ENCODE results near the gene DEFB132.

The DEFB132 gene

DNA sequence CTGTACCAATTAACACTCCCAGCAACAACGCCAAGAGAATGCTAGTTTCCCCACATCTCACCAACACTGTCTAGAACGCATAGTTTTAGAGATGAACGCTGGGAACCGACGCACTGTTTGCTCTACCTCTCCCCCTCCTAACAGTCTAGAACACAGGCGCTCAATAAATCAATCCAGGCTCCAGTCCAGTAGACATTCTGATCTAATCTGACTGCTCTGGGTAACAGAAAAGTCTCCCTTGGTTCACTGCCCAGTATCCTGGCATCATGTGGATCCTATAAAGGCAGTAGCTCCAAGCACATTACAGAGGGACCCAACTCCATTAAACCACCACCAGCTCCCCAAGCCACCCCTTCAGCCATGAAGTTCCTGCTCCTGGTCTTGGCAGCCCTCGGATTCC, at the start of gene DEFB132:
TSS of gene DEFB132 (plus strand) at position 306 of the 400 bp plus-strand sequence. CDS start at position 361, 55 bp downstream.
- H3K4me3 ChIP-seq (replicated peaks in 1 of 2; ENCODE audit: low read depth in 2 of 2, low read length in 2 of 2): no peak within 1 kb of the TSS
- TF ChIP-seq, protein P1, sequence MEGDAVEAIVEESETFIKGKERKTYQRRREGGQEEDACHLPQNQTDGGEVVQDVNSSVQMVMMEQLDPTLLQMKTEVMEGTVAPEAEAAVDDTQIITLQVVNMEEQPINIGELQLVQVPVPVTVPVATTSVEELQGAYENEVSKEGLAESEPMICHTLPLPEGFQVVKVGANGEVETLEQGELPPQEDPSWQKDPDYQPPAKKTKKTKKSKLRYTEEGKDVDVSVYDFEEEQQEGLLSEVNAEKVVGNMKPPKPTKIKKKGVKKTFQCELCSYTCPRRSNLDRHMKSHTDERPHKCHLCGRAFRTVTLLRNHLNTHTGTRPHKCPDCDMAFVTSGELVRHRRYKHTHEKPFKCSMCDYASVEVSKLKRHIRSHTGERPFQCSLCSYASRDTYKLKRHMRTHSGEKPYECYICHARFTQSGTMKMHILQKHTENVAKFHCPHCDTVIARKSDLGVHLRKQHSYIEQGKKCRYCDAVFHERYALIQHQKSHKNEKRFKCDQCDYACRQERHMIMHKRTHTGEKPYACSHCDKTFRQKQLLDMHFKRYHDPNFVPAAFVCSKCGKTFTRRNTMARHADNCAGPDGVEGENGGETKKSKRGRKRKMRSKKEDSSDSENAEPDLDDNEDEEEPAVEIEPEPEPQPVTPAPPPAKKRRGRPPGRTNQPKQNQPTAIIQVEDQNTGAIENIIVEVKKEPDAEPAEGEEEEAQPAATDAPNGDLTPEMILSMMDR (IDR thresholded peaks at IDR 0.05; ENCODE audit: low read depth, low read length): no peak
- no peak for DNase-seq (ENCODE audit: low read depth in 2 of 2)

- DNase-seq (ENCODE audit: low read depth in 2 of 2): peak; percentile 83 to 84
- H3K4me3 ChIP-seq (replicated peaks in 1 of 2; ENCODE audit: low read depth in 2 of 2, low read length in 2 of 2): no peak overlapping the region
- TF ChIP-seq, protein P1 (IDR thresholded peaks at IDR 0.05; ENCODE audit: low read depth, low read length): peak; percentile 76
Observed at GRCh38 chr20:208942-209566, 48.5 kb upstream of the DEFB132 start.

DNA sequence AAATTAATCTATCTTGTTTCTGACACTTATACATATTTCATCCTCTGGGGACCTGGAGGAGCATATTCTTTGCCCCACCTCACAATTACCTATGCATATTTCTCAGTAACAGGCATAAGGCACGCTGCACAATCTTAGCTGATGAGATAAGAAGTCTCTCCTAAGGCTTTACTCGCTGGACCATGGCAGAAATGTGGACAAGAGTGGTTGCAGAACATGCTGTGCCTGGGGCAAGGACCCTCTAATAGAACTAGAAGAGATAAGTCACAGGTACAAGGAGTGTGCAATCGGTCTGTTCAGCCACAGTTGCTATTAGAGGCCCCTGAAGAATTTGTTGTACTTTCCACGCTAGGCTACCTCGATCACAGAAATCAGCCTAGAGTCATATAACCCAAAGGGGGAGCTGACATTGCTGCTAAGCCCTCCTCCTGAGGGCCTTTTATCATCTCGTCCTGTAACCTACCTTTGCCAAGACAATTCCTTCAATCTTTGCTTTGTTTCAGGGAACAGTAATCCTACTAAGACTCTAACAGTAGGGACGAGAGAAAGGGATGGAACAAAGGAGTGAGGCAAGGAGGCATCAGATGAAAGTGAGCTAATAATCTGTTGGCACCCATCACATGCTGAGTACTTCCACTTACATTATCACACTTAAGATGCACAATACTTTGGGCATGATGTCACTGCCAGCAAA, 46.6 kb upstream of the DEFB132 start:
- TF ChIP-seq, protein P1 (IDR thresholded peaks at IDR 0.05; ENCODE audit: low read depth, low read length): no peak
- H3K4me3 ChIP-seq (replicated peaks in 1 of 2; ENCODE audit: low read depth in 2 of 2, low read length in 2 of 2): no peak overlapping the region
- no peak for DNase-seq (ENCODE audit: low read depth in 2 of 2)

DNA sequence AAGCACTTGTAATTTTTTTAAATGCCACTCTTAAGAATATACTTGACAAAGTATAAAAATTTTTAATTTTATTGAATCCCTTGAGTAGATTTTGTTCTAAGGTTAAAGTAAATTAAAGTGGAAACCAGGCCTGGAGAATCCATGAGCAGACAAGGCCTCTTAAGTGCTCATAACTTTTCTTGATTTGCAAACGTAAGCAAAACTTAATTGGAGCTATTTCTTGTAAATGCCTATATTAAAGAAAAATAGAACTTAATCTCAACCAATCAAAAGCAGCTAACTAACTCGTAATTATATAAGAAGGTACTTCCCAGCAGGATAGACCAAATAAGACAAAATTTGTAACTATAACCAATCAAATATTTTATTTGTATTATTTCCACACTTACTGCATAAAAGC, 43.1 kb upstream of the DEFB132 start:
- TF ChIP-seq, protein P1 (IDR thresholded peaks at IDR 0.05; ENCODE audit: low read depth, low read length): no peak
- H3K4me3 ChIP-seq (replicated peaks in 1 of 2; ENCODE audit: low read depth in 2 of 2, low read length in 2 of 2): no peak overlapping the region
- no peak for DNase-seq (ENCODE audit: low read depth in 2 of 2)

DNA sequence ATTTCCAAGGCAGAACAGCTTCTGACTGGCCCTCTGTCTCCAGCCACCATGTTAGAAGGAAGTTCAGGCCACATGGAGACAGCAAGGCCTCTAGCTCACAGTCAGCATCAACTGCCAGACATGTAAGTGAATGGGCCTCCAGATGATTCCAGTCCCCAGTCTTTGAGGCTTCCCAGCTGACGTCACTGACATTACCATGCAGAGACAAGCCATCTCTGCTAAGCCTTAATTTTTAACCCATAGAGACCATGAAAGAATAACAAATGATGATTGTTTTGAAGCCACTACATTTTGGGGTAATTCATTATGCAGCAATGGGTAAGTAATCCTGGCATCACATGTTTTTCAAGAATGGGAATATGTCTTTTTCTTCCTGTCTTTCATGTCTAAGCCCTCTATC, 41.7 kb upstream of the DEFB132 start:
- TF ChIP-seq, protein P1 (IDR thresholded peaks at IDR 0.05; ENCODE audit: low read depth, low read length): no peak
- H3K4me3 ChIP-seq (replicated peaks in 1 of 2; ENCODE audit: low read depth in 2 of 2, low read length in 2 of 2): no peak overlapping the region
- DNase-seq (ENCODE audit: low read depth in 2 of 2): no peak

DNA sequence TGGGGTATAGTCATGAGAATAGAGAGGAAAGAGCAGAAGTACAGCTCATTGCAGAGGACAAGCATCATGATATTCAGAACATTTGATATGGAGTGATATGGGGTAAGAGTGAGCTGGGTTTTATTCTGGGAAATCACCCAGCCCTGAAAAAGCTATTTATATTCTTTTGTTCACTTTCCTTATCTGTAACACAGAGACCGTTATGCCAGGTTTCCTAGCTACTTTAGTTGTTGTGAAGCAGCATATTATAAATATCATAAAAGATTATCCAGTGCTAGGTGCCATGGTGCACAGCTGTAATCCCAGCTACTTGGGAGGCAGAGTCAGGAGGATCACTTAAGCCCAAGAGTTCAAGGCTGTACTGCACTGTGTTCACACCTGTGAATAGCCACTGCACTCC, 40.3 kb upstream of the DEFB132 start:
- TF ChIP-seq, protein P1 (IDR thresholded peaks at IDR 0.05; ENCODE audit: low read depth, low read length): no peak
- DNase-seq (ENCODE audit: low read depth in 2 of 2): no peak
- no peak overlapping the region for H3K4me3 ChIP-seq (replicated peaks in 1 of 2; ENCODE audit: low read depth in 2 of 2, low read length in 2 of 2)

Data from cardiac fibroblast (primary cell).